Muscle of leg (tissue), 11 donors: ENCODE data around the gene OXCT1. TPM values are rescaled to one million over a fixed set of nuclear protein-coding genes. Genes with fewer than 3 reads are reported as not detected.

Experiments used
- DNase-seq: peaks from one replicate; pipeline ENCODE4 v3.0.0; 2013
- H3K27ac ChIP-seq: one replicate; pipeline ENCODE4 v1.5.1; 2013; ENCODE audit warnings: mild to moderate bottlenecking, low read length, control low read depth
- H3K27me3 ChIP-seq: one replicate; pipeline ENCODE4 v1.6.1; 2013; ENCODE audit warnings: low read length; ENCODE audit not compliant: control insufficient read depth, insufficient read depth
- H3K36me3 ChIP-seq: one replicate; pipeline ENCODE4 v1.6.1; 2013; ENCODE audit warnings: low read length; ENCODE audit not compliant: control insufficient read depth, insufficient read depth
- H3K4me1 ChIP-seq: one replicate; pipeline ENCODE4 v1.6.1; 2013; ENCODE audit warnings: low read length; ENCODE audit not compliant: control insufficient read depth, insufficient read depth
- H3K4me3 ChIP-seq: one replicate; pipeline ENCODE4 v1.5.1; 2013; ENCODE audit warnings: low read length, control low read depth
- H3K9me3 ChIP-seq: replicated peaks from 2 replicates; pipeline ENCODE4 v1.6.1; 2013; ENCODE audit warnings: low read depth, low read length; ENCODE audit not compliant: control insufficient read depth
- WGBS: methylation state at CpG from one replicate; pipeline ENCODE4 v1.1.5; 2013; ENCODE audit warnings: missing lambda C conversion rate; ENCODE audit not compliant: insufficient coverage; 5-methylcytosine and 5-hydroxymethylcytosine counted together
- polyA plus RNA-seq, 8 donors: library from polyadenylated mRNA; unstranded; fragments of 120-200 nt; gene quantifications; one replicate each; pipeline versions ENCODE4 v1.2.1 to v1.2.3, GENCODE V29; 2013; ENCODE audit warnings: inconsistent platforms in 1 of 8, low replicate concordance in 1 of 8; ENCODE audit not compliant: insufficient read length in 8 of 8, insufficient read depth in 1 of 8
- total RNA-seq: library from RNA; stranded (reverse); fragments of 120-200 nt; gene quantifications from one replicate; pipeline ENCODE4 v1.2.4, GENCODE V29; 2013

The OXCT1 gene
- total and polyA plus RNA-seq, 9 donors, result 10.0 to 18.4 (median 11.8) TPM

DNA sequence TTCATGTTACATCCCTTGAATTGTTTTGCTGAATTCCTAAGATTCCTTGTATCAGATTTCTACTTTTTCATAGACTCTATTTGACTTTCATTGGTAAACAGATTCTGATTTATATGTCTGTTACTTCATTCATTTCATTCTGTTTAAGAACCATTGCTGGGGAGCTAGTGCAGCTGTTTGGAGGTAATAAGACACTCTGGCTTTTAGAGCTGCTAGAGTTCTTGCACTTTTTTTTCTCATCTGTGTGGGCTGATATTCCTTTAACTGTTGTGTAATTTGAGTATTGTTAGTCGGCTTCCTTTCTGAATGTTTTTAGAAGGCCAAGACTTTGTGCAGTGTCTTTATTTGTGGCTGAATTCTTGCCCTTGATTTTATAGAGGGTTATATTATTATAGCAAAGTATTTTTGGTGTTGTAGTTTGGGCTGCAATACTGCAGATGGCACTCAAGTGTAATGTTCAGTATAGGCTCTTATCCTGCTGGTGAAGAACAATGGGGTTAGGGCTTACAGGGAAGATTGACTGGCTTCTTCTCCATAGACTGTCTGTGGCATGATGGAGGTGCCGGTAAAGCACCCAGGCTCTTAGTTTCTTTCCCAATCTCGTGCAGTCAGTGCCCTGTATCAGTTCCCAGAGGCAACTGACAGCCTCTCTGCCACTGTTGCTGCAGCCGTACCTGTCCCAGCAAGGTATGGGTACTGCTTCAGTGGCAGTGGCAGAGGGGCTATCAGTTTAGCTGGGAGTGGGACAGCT is 162.2 kb downstream of the OXCT1 start:
- no peaks in the 10 kb centered on the region for H3K27me3 ChIP-seq
- H3K27ac ChIP-seq, result no peak overlapping the region
- 48% methylated on average over 3 of the region's 4 CpGs for WGBS
- no peak overlapping the region for H3K4me3 ChIP-seq
- H3K9me3 ChIP-seq, result peaks cover 10% of the 10 kb centered on the region
- no peak for DNase-seq
- no peaks in the 10 kb centered on the region for H3K36me3 ChIP-seq
- no peaks in the 10 kb centered on the region for H3K4me1 ChIP-seq

DNA sequence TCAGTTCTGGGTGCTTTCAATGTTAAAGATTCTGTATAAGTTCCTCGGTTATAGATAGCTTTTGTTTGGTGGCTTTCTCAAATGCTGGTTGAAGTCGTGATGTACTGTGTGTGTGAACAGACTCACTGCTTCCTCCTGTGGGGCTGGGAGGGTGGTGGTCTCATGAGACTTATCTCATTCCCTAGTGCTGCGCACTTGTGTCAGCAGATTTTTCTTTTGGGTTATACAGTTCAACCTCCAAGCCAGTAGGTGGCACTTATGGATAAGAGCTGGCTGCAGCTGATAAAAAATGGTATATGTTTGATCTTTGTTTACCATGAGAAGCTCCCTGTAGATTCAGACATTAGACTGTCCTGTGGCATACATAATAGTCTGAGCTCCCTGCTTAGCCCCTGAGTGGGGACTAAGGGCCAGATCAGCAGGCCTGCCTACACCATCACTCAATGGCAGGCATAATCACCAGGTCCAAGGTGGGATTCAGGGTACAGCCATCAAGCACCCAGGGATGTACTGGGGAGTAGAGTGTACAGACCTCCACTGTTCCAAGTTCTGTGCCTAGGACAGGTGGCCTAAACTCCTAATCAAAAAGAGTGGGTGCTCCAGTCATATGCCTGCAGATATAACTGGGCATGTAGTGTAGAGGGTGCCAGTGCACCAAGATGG is 174.2 kb downstream of the OXCT1 start:
- no peaks in the 10 kb centered on the region for H3K27me3 ChIP-seq
- H3K36me3 ChIP-seq, result no peaks in the 10 kb centered on the region
- H3K4me1 ChIP-seq, result no peaks in the 10 kb centered on the region
- no peak overlapping the region for H3K4me3 ChIP-seq
- no peak for DNase-seq
- H3K9me3 ChIP-seq, result no peaks in the 10 kb centered on the region
- no peak overlapping the region for H3K27ac ChIP-seq
- no CpG with 5 or more reads among the region's 3 CpGs for WGBS

DNA sequence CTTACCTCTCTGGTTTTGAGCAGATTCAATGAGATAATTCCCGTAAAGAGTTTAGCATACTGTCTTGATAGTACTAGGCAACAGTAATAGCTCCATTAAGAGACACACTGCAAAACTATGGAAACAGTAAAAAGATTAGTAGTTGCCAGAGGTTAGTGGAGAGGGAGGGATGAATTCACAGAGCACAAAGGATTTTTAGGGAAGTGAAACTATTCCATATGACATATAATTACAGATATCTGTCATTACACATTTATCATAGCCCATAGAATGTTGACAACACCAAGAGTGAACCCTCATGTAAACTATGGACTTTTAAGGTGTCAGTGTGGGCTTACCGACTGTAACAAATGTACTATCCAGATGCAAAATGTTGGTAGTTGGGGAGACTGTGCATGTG is 183.5 kb downstream of the OXCT1 start:
- no peak for DNase-seq
- Histone ChIP-seq H3K4me1 (no peaks in the 10 kb centered on the region), H3K36me3 (no peaks in the 10 kb centered on the region), H3K27me3 (no peaks in the 10 kb centered on the region), H3K27ac (no peak overlapping the region), H3K9me3 (no peaks in the 10 kb centered on the region), H3K4me3 (no peak overlapping the region)
- WGBS, result no CpG with 5 or more reads among the region's 2 CpGs

DNA sequence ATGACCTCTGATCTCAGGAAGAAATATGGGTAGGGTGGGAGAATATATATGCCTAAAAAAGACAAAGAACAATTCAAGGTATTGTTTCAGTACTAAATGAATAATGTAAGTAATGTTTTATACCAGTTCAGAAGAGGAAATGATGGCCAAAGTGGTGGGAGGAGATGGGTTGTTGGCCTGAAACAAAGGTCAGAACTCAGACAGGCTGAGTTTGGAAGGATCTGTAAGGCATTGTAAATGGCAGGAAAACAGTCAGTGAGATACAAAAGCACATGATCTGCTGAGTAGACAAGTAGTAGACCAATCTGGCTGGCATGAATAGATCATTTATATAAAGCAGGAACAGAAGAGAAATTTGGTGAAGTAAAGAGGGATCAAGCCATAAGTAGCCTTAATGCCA is 184.0 kb downstream of the OXCT1 start:
- no peaks in the 10 kb centered on the region for H3K27me3 ChIP-seq
- H3K36me3 ChIP-seq, result no peaks in the 10 kb centered on the region
- H3K9me3 ChIP-seq, result no peaks in the 10 kb centered on the region
- no peak overlapping the region for H3K27ac ChIP-seq
- no peaks in the 10 kb centered on the region for H3K4me1 ChIP-seq
- no peak for DNase-seq
- no peak overlapping the region for H3K4me3 ChIP-seq

DNA sequence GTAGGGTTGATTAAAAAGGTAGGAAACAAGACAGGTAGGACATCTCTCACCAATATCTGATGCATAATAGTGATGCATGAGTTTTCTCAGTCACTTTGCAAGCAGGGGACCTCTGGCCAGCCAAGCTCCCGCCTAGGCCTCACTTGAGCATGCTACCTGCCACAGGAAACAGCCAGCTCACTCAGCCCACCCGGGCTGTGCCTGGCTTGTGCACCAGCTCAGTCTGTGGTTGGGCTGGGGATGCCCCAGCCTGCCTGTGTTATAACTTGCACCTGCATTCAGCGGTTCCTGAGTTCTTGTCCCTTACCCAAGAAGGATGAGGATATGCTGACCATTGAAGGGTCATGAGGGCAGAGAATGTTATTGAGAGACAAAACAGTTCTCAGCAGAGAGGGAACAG is 187.0 kb downstream of the OXCT1 start:
- no peak for DNase-seq
- no peak overlapping the region for H3K27ac ChIP-seq
- H3K27me3 ChIP-seq, result no peaks in the 10 kb centered on the region
- H3K4me1 ChIP-seq, result no peaks in the 10 kb centered on the region
- H3K9me3 ChIP-seq, result peaks cover 2% of the 10 kb centered on the region
- no peak overlapping the region for H3K4me3 ChIP-seq
- 91% methylated on average over 1 of the region's 3 CpGs for WGBS
- H3K36me3 ChIP-seq, result no peaks in the 10 kb centered on the region

DNA sequence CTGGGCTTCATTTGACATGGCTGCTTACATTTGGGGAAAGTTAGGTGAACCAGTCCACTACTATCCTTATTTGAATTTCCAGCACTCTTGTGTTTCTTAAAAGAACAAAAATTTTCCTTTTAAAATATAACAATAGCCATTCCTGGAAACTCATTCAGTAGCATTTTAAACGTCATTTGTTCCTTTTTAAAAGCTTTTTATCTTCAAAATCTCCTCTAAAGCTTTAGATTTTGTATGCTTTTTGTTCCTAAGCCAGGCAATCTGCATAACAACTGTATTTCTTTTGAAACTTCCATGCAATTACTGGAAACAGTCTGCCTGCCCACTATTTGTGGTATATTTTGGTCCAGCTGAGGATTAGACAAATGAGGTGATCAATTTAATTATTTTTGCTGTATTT is 187.6 kb downstream of the OXCT1 start:
- no CpG with 5 or more reads among the region's 1 CpG for WGBS
- Histone ChIP-seq H3K27me3 (no peaks in the 10 kb centered on the region), H3K4me1 (no peaks in the 10 kb centered on the region), H3K36me3 (no peaks in the 10 kb centered on the region), H3K4me3 (no peak overlapping the region), H3K27ac (no peak overlapping the region), H3K9me3 (peaks cover 2% of the 10 kb centered on the region)
- DNase-seq, result no peak

DNA sequence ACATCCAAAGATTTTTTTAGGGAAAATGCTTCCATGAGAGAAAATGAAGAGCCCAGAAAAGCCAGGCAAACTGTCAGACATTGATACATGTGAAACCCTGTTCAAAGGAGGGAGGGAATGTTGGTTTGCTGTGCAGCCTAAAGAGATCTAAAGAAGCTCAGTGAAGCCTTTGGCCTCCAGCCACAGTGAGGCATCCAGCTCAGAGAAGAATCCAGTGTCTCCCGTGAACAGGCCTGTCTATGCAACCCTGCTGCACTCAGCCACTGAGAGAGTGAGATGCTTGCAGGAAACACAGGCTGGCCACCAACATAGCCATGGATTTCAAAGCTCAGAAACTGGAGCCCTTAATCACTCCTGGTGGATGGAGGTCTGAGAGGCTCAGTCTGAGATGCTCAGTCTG is 188.4 kb downstream of the OXCT1 start:
- no peaks in the 10 kb centered on the region for H3K27me3 ChIP-seq
- H3K27ac ChIP-seq, result no peak overlapping the region
- no peaks in the 10 kb centered on the region for H3K36me3 ChIP-seq
- H3K4me3 ChIP-seq, result no peak overlapping the region
- no peak for DNase-seq
- H3K9me3 ChIP-seq, result peaks cover 2% of the 10 kb centered on the region
- H3K4me1 ChIP-seq, result no peaks in the 10 kb centered on the region
- WGBS, result 14% methylated on average over 1 of the region's 1 CpG

Other genes starting within 250 kb of the OXCT1 start
- 10.5 TPM for gene RIMOC1, start 33.9 kb upstream of the OXCT1 start, total RNA-seq
- gene RIMOC1, start 33.9 kb upstream of the OXCT1 start, polyA plus RNA-seq, result 10 to 100 TPM; 11.7 to 18.2 (median 14.2) TPM
- gene FBXO4, start 54.9 kb upstream of the OXCT1 start, total RNA-seq, result 12.8 TPM
- 10 to 100 TPM in 5 of 8 donors, 1 to 10 TPM in 3; 9.4 to 14.1 (median 10.4) TPM for gene FBXO4, start 54.9 kb upstream of the OXCT1 start, polyA plus RNA-seq